ENCODE data around the gene INTU. TPM values are rescaled to one million over a fixed set of nuclear protein-coding genes. Genes with fewer than 3 reads are reported as not detected.

Gene INTU
- total RNA-seq, 1 donor from 2014 or later = 18.5 TPM

- H3K27me3 Mint-ChIP-seq (ENCODE audit: low read depth) = no peaks in the 10 kb centered on the region
- peaks cover 6% of the 10 kb centered on the region for H3K9me3 Mint-ChIP-seq
- DNase-seq (ENCODE audit: low read depth, low spot score) = no peak
- peaks cover 3% of the 10 kb centered on the region for H3K36me3 Mint-ChIP-seq (ENCODE audit: low read depth)
- no peak overlapping the region for H3K4me3 Mint-ChIP-seq
- no peak overlapping the region for H3K27ac Mint-ChIP-seq (ENCODE audit: unreplicated experiment)
- TF ChIP-seq CTCF (conservative IDR thresholded peaks at IDR 0.05) = no peak
- H3K4me1 Mint-ChIP-seq = no peaks in the 10 kb centered on the region
These were observed 127.1 kb downstream of the INTU start for GRCh38 chr4:127759893-127760292.

GRCh38 chr4:127771535-127772275 is 138.9 kb downstream of the INTU start:
- H3K27ac Mint-ChIP-seq (ENCODE audit: unreplicated experiment) = no peak overlapping the region
- H3K36me3 Mint-ChIP-seq (ENCODE audit: low read depth) = no peaks in the 10 kb centered on the region
- H3K4me1 Mint-ChIP-seq = no peaks in the 10 kb centered on the region
- no peaks in the 10 kb centered on the region for H3K27me3 Mint-ChIP-seq (ENCODE audit: low read depth)
- no peak for DNase-seq (ENCODE audit: low read depth, low spot score)
- no peaks in the 10 kb centered on the region for H3K9me3 Mint-ChIP-seq
- H3K4me3 Mint-ChIP-seq = no peak overlapping the region
- TF ChIP-seq CTCF (conservative IDR thresholded peaks at IDR 0.05) = no peak

- Mint-ChIP-seq H3K4me3 (no peak overlapping the region), H3K4me1 (no peaks in the 10 kb centered on the region), H3K27me3 (ENCODE audit: low read depth) (no peaks in the 10 kb centered on the region), H3K27ac (ENCODE audit: unreplicated experiment) (no peak overlapping the region), H3K36me3 (ENCODE audit: low read depth) (no peaks in the 10 kb centered on the region), H3K9me3 (no peaks in the 10 kb centered on the region)
- DNase-seq (ENCODE audit: low read depth, low spot score) = no peak
- no peak for TF ChIP-seq CTCF (conservative IDR thresholded peaks at IDR 0.05)
These were observed 140.3 kb downstream of the INTU start for GRCh38 chr4:127772769-127773671.

- H3K4me1 Mint-ChIP-seq = no peaks in the 10 kb centered on the region
- no peak overlapping the region for H3K27ac Mint-ChIP-seq (ENCODE audit: unreplicated experiment)
- H3K27me3 Mint-ChIP-seq (ENCODE audit: low read depth) = peaks cover 4% of the 10 kb centered on the region
- H3K9me3 Mint-ChIP-seq = no peaks in the 10 kb centered on the region
- no peaks in the 10 kb centered on the region for H3K36me3 Mint-ChIP-seq (ENCODE audit: low read depth)
- TF ChIP-seq CTCF (conservative IDR thresholded peaks at IDR 0.05) = no peak
- no peak for DNase-seq (ENCODE audit: low read depth, low spot score)
- H3K4me3 Mint-ChIP-seq = no peak overlapping the region
These were observed 143.1 kb downstream of the INTU start for GRCh38 chr4:127775843-127776242.

Other genes starting within 250 kb of the INTU start
- gene SLC25A31, start 97.4 kb downstream of the INTU start, total RNA-seq = not detected in 2 replicates
- gene HSPA4L, start 149.4 kb downstream of the INTU start, total RNA-seq = 7.7 and 8.2 TPM in 2 replicates
- gene PLK4, start 247.9 kb downstream of the INTU start, total RNA-seq = 49.6 and 54.4 TPM in 2 replicates

Data from neural crest cell (in vitro differentiated cells).